HG02763 (cell line): Measurements from ENCODE around the gene SCAMP3.

ENCODE experiments used
- ATAC-seq: cut with Tn5 transposase; IDR thresholded peaks from one replicate; pipeline ENCODE4 v1.9.1; 2021; ENCODE audit warnings: mild to moderate bottlenecking, moderate library complexity; ENCODE audit not compliant: unreplicated experiment

SCAMP3 gene

DNA sequence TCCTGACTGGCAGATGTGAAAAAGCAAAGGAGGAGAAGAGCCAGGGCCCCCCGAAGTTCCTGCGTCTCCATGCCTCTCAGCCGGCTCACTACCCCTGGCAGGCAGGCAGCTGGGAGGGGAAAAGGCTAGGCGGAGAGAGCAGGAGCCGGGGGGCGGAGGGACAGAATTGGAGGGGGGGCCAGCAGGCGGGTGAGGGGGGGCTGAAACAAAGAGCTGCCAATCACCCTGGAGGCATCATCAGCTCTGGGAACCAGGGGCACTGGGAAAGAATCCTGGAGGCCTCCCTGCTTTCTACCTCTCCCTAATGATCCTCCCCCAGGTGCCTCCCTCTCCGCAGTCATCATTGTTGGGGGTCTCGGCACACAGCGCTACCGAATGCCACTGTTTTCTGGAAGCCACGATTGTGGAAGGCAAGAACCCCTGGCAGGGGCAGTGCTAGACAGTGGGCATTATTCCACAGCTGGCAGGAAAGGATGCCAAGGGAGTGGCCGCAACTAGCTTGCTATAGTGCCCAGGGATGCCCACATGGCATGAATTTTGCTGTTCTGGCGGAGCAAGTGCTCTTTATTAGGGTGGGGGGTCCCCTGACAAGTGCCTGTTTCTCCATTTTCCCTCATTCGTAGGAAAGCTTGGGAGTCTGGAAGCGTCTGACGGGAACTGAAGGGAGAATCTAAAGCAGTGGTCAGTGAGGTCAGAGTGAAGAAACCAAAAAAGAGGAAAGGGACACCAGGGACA lies 54.2 kb downstream of the SCAMP3 start, which contains the start of gene THBS3:
THBS3 (minus strand) TSS at position 92 of the 735 bp plus-strand sequence; CDS start at position 71, 21 bp downstream.
- no peak for ATAC-seq

GRCh38 chr1:155206891-155207805 lies 55.0 kb downstream of the SCAMP3 start:
- no peak for ATAC-seq
